SK-N-SH (cell line): ENCODE measurements around the gene UBE2U. TPM values are rescaled to one million over a fixed set of nuclear protein-coding genes. Genes with fewer than 3 reads are reported as not detected.

Experiments used
- CTCF ChIA-PET: fragments of 300-600, 350-600 bp; formaldehyde crosslinking; extraction: SDS; loops from one replicate; lab custom pipeline; 2021; lab: Yijun Ruan, JAX
- POLR2A ChIA-PET: fragments of 350-600 bp; sonication (Branson Sonifier 250); formaldehyde crosslinking; extraction: SDS; loops from one replicate; lab custom pipeline; 2020; ENCODE audit warnings: antibody characterized with exemption, inconsistent platforms; lab: Yijun Ruan, JAX
- DNase-seq: peaks from one replicate; pipeline ENCODE4 v3.0.0; 2012
- H2AFZ ChIP-seq: fragments of 200-600 bp; sonication (generic); 2 replicates; pipeline ENCODE4 v1.8.1; 2016; ENCODE audit warnings: antibody characterized with exemption, mild to moderate bottlenecking, low read depth
- H3F3A ChIP-seq: fragments of 200-600 bp; sonication (generic); replicated peaks from 2 replicates; pipeline ENCODE3; 2016; ENCODE audit warnings: antibody characterized with exemption, mild to moderate bottlenecking; ENCODE audit not compliant: insufficient read depth
- H3K27ac ChIP-seq, 2 experiments: fragments of 200-500 bp in 1 of 2; fragments of 200-600 bp in 1 of 2; sonication (Bioruptor generic) in 1 of 2; sonication (generic), shearing (Covaris generic) in 1 of 2; 2 replicates each; pipeline versions ENCODE4 v1.5.1 to v1.6.1; 2014 to 2016; ENCODE audit warnings: low read depth in 2 of 2, inconsistent platforms in 1 of 2, low read length in 1 of 2, mild to moderate bottlenecking in 1 of 2, mixed read lengths in 1 of 2
- H3K27me3 ChIP-seq: fragments of 200-600 bp; sonication (generic), shearing (Covaris generic); 2 replicates; pipeline ENCODE4 v1.6.1; 2016; ENCODE audit warnings: mixed run types; ENCODE audit not compliant: insufficient read depth
- H3K36me3 ChIP-seq, 2 experiments: fragments of 200-500 bp in 1 of 2; fragments of 200-600 bp in 1 of 2; sonication (Bioruptor generic) in 1 of 2; sonication (generic) in 1 of 2; replicated peaks in 1 of 2; 2 replicates each; pipeline versions ENCODE3 to v1.5.1; 2014 to 2016; ENCODE audit warnings: low read length in 1 of 2, mild to moderate bottlenecking in 1 of 2; ENCODE audit not compliant: insufficient read depth in 2 of 2, control insufficient read depth in 1 of 2
- H3K4me1 ChIP-seq, 2 experiments: fragments of 200-500 bp in 1 of 2; fragments of 200-600 bp in 1 of 2; sonication (Bioruptor generic) in 1 of 2; sonication (generic), shearing (Covaris generic) in 1 of 2; 2 replicates each; pipeline versions ENCODE4 v1.5.1 to v1.6.1; 2014 to 2016; ENCODE audit warnings: low read depth in 1 of 2, low read length in 1 of 2, mixed run types in 1 of 2; ENCODE audit not compliant: insufficient read depth in 2 of 2, control insufficient read depth in 1 of 2
- H3K4me2 ChIP-seq: fragments of 200-600 bp; sonication (generic), shearing (Covaris generic); 2 replicates; pipeline ENCODE4 v1.6.1; 2017; ENCODE audit warnings: mixed run types
- H3K4me3 ChIP-seq, 2 experiments: fragments of 200-500 bp in 1 of 2; fragments of 200-600 bp in 1 of 2; sonication (Bioruptor generic) in 1 of 2; sonication (generic), shearing (Covaris generic) in 1 of 2; 2 replicates each; pipeline versions ENCODE4 v1.5.1 to v1.8.1; 2014 to 2016; ENCODE audit warnings: low read depth in 2 of 2, inconsistent platforms in 1 of 2, low read length in 1 of 2, mild to moderate bottlenecking in 1 of 2, mixed read lengths in 1 of 2, moderate library complexity in 1 of 2
- H3K79me2 ChIP-seq: fragments of 200-600 bp; sonication (generic); 2 replicates; pipeline ENCODE4 v1.8.1; 2017; ENCODE audit warnings: mild to moderate bottlenecking; ENCODE audit not compliant: insufficient read depth
- H3K9ac ChIP-seq: fragments of 200-600 bp; sonication (generic); 2 replicates; pipeline ENCODE4 v1.6.1; 2017; ENCODE audit warnings: mixed run types
- H3K9me2 ChIP-seq: fragments of 200-600 bp; sonication (generic); 2 replicates; pipeline ENCODE4 v1.6.1; 2017; ENCODE audit warnings: mixed run types
- H3K9me3 ChIP-seq: fragments of 200-600 bp; sonication (generic); 2 replicates; pipeline ENCODE4 v1.6.1; 2017; ENCODE audit warnings: mixed run types, mild to moderate bottlenecking, moderate library complexity
- H4K20me1 ChIP-seq: fragments of 200-600 bp; sonication (generic); 2 replicates; pipeline ENCODE4 v1.6.1; 2017; ENCODE audit warnings: mild to moderate bottlenecking, mixed run types; ENCODE audit not compliant: insufficient read depth
- ELF1 ChIP-seq: IDR thresholded peaks from 2 replicates; pipeline ENCODE4 v1.4.0; 2012
- FOXJ3 ChIP-seq: sonication (generic); formaldehyde crosslinking; IDR thresholded peaks from 2 replicates; pipeline ENCODE4 v1.5.1; 2020; ENCODE audit warnings: mild to moderate bottlenecking, missing genetic modification reagents
- FOXM1 ChIP-seq: IDR thresholded peaks from 2 replicates; pipeline ENCODE4 v1.4.0; 2012; ENCODE audit warnings: low read depth, mild to moderate bottlenecking
- GATA2 ChIP-seq: sonication (generic); formaldehyde crosslinking; IDR thresholded peaks from 2 replicates; pipeline ENCODE4 v1.5.0; 2020; ENCODE audit warnings: mild to moderate bottlenecking, missing genetic modification reagents
- JUND ChIP-seq: IDR thresholded peaks from 2 replicates; pipeline ENCODE4 v1.4.0; 2012
- MXI1 ChIP-seq: IDR thresholded peaks from 2 replicates; pipeline ENCODE4 v1.6.1; 2012; ENCODE audit warnings: mild to moderate bottlenecking, low read depth, low read length, improper control_type of control experiment
- NFIC ChIP-seq: IDR thresholded peaks from 2 replicates; pipeline ENCODE4 v1.4.0; 2012; ENCODE audit warnings: borderline replicate concordance
- NRF1 ChIP-seq: IDR thresholded peaks from 2 replicates; pipeline ENCODE4 v1.6.1; 2012; ENCODE audit warnings: low read depth, mild to moderate bottlenecking, low read length
- POLR2AphosphoS5 ChIP-seq: IDR thresholded peaks from 2 replicates; pipeline ENCODE4 v1.6.1; 2012; ENCODE audit warnings: low read depth, low read length
- RAD21 ChIP-seq: IDR thresholded peaks from 2 replicates; pipeline ENCODE4 v1.6.1; 2012; ENCODE audit warnings: mild to moderate bottlenecking, low read length
- RCOR1 ChIP-seq: fragments of 150-350 bp; IDR thresholded peaks from 2 replicates; pipeline ENCODE4 v1.6.1; 2017; ENCODE audit warnings: antibody characterized with exemption, low read length
- RXRA ChIP-seq: IDR thresholded peaks from 2 replicates; pipeline ENCODE4 v1.4.0; 2012; ENCODE audit warnings: low read depth, mild to moderate bottlenecking, borderline replicate concordance
- SMC3 ChIP-seq: IDR thresholded peaks from 2 replicates; pipeline ENCODE4 v1.6.1; 2012; ENCODE audit warnings: low read depth, low read length, improper control_type of control experiment
- TAF1 ChIP-seq: IDR thresholded peaks from 2 replicates; pipeline ENCODE4 v1.6.1; 2012; ENCODE audit warnings: low read depth, mild to moderate bottlenecking, low read length, moderate library complexity, borderline replicate concordance
- TCF12 ChIP-seq: IDR thresholded peaks from 2 replicates; pipeline ENCODE4 v1.4.0; 2012
- YY1 ChIP-seq: IDR thresholded peaks from 2 replicates; pipeline ENCODE4 v1.4.0; 2012; ENCODE audit warnings: low read depth, mild to moderate bottlenecking
- WGBS: methylation state at CpG from one replicate; pipeline ENCODE4 v1.1.6; 2017; ENCODE audit warnings: low lambda C conversion rate; 5-methylcytosine and 5-hydroxymethylcytosine counted together
- polyA plus RNA-seq, 3 experiments: library from polyadenylated mRNA; depleted of rRNA; stranded (reverse); fragments of >200 nt; gene quantifications; 2 replicates each; pipeline ENCODE4 v1.2.3, GENCODE V29; 2012
- TF ChIP-seq, protein P1 (sequence below): IDR thresholded peaks from 2 replicates; pipeline ENCODE4 v1.6.1; 2012; ENCODE audit warnings: mild to moderate bottlenecking, low read depth, low read length, moderate library complexity
- TF ChIP-seq, protein P2 (sequence below): fragments of 200-600 bp; sonication (generic); IDR thresholded peaks from 2 replicates; pipeline ENCODE4 v1.6.1; 2017; ENCODE audit warnings: antibody characterized with exemption, mild to moderate bottlenecking, moderate library complexity
- TF ChIP-seq, protein P3 (sequence below): IDR thresholded peaks from 2 replicates; pipeline ENCODE4 v1.4.0; 2012; ENCODE audit warnings: low read depth
- TF ChIP-seq, protein P4 (sequence below): fragments of 150-350 bp; IDR thresholded peaks from 2 replicates; pipeline ENCODE4 v1.6.1; 2016; ENCODE audit warnings: mild to moderate bottlenecking, low read depth, low read length

The UBE2U gene
- polyA plus RNA-seq, 1 of the 3 experiments (the other 2 are of a cell fraction): not detected

DNA sequence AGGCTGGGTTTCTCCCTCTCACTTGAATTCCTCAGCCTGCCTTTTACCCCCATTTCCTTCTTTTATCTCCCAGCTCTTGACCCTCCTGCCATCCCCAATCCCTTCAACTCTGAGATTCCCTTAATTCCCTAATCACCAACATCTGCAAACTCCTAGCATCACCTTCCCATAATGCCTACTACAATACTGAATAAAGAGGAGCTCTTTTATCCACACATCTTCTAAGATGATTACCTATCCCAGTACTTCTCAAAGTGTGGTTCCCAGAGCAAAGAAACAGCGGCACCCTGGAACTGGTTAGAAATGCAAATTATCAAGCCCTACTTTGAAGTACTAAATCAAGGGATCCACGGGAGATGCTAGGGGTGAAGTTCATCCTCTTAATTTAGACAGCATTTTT, 21.2 kb upstream of the UBE2U start:
- no peaks in the 10 kb centered on the region for H3K79me2 ChIP-seq
- no peaks in the 10 kb centered on the region for H3K27me3 ChIP-seq
- peak overlapping the region in 1 of 2 experiments; percentile 62; a peak in 2 of 4 replicates for H3K27ac ChIP-seq
- peaks cover 4% of the 10 kb centered on the region; the same call in 1 of the 2 replicates for H3K9me2 ChIP-seq
- peaks cover 4 to 26% of the 10 kb centered on the region in 2 experiments for H3K36me3 ChIP-seq
- TF ChIP-seq MXI1: no peak
- TF ChIP-seq, protein P1, sequence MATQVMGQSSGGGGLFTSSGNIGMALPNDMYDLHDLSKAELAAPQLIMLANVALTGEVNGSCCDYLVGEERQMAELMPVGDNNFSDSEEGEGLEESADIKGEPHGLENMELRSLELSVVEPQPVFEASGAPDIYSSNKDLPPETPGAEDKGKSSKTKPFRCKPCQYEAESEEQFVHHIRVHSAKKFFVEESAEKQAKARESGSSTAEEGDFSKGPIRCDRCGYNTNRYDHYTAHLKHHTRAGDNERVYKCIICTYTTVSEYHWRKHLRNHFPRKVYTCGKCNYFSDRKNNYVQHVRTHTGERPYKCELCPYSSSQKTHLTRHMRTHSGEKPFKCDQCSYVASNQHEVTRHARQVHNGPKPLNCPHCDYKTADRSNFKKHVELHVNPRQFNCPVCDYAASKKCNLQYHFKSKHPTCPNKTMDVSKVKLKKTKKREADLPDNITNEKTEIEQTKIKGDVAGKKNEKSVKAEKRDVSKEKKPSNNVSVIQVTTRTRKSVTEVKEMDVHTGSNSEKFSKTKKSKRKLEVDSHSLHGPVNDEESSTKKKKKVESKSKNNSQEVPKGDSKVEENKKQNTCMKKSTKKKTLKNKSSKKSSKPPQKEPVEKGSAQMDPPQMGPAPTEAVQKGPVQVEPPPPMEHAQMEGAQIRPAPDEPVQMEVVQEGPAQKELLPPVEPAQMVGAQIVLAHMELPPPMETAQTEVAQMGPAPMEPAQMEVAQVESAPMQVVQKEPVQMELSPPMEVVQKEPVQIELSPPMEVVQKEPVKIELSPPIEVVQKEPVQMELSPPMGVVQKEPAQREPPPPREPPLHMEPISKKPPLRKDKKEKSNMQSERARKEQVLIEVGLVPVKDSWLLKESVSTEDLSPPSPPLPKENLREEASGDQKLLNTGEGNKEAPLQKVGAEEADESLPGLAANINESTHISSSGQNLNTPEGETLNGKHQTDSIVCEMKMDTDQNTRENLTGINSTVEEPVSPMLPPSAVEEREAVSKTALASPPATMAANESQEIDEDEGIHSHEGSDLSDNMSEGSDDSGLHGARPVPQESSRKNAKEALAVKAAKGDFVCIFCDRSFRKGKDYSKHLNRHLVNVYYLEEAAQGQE: no peak
- no peak for TF ChIP-seq SMC3
- no peak for TF ChIP-seq YY1
- TF ChIP-seq, protein P2, sequence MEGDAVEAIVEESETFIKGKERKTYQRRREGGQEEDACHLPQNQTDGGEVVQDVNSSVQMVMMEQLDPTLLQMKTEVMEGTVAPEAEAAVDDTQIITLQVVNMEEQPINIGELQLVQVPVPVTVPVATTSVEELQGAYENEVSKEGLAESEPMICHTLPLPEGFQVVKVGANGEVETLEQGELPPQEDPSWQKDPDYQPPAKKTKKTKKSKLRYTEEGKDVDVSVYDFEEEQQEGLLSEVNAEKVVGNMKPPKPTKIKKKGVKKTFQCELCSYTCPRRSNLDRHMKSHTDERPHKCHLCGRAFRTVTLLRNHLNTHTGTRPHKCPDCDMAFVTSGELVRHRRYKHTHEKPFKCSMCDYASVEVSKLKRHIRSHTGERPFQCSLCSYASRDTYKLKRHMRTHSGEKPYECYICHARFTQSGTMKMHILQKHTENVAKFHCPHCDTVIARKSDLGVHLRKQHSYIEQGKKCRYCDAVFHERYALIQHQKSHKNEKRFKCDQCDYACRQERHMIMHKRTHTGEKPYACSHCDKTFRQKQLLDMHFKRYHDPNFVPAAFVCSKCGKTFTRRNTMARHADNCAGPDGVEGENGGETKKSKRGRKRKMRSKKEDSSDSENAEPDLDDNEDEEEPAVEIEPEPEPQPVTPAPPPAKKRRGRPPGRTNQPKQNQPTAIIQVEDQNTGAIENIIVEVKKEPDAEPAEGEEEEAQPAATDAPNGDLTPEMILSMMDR: no peak
- no peak for TF ChIP-seq TAF1
- no peak for TF ChIP-seq NFIC
- TF ChIP-seq FOXJ3 (CRISPR knock-in tag): no peak
- TF ChIP-seq FOXM1: no peak
- TF ChIP-seq POLR2AphosphoS5: no peak
- TF ChIP-seq RXRA: no peak
- no peak for TF ChIP-seq TCF12
- TF ChIP-seq RCOR1: no peak
- TF ChIP-seq ELF1: no peak
- TF ChIP-seq NRF1: no peak
- no peak for TF ChIP-seq RAD21
- no peak for TF ChIP-seq GATA2 (CRISPR knock-in tag)
- TF ChIP-seq, protein P3, sequence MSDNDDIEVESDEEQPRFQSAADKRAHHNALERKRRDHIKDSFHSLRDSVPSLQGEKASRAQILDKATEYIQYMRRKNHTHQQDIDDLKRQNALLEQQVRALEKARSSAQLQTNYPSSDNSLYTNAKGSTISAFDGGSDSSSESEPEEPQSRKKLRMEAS: no peak
- TF ChIP-seq JUND: no peak
- TF ChIP-seq, protein P4, sequence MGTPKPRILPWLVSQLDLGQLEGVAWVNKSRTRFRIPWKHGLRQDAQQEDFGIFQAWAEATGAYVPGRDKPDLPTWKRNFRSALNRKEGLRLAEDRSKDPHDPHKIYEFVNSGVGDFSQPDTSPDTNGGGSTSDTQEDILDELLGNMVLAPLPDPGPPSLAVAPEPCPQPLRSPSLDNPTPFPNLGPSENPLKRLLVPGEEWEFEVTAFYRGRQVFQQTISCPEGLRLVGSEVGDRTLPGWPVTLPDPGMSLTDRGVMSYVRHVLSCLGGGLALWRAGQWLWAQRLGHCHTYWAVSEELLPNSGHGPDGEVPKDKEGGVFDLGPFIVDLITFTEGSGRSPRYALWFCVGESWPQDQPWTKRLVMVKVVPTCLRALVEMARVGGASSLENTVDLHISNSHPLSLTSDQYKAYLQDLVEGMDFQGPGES: no peak
- ChIA-PET POLR2A (no interaction called here), CTCF (interaction anchor here (1.2 to 2.0 kb wide), 5 partner anchors 12 to 508 kb away, joined by 3 to 8 read pairs (median 4); no protein-coding TSS in a partner anchor)
- no peak overlapping the region for H3K9ac ChIP-seq
- H3K4me1 ChIP-seq: peaks cover 0 to 11% of the 10 kb centered on the region in 2 experiments; a peak in 3 of 4 replicates
- no peak overlapping the region for H3K4me2 ChIP-seq
- no peaks in the 10 kb centered on the region for H3K9me3 ChIP-seq
- no peak overlapping the region for H3K4me3 ChIP-seq
- no peaks in the 10 kb centered on the region for H3F3A ChIP-seq
- 95% methylated on average over 2 of the region's 2 CpGs for WGBS
- DNase-seq: no peak
- H2AFZ ChIP-seq: no peak overlapping the region
- H4K20me1 ChIP-seq: no peaks in the 10 kb centered on the region
